Heart right ventricle (tissue), 16 donors: ENCODE results near the gene ZFP90. TPM values are rescaled to one million over a fixed set of nuclear protein-coding genes. Genes with fewer than 3 reads are reported as not detected.

Source experiments
- ATAC-seq, 8 donors: fragments of 200-7000 bp; cut with Tn5 transposase; one replicate each; pipeline ENCODE4 v1.9.1; 2020; ENCODE audit warnings: mild to moderate bottlenecking in 8 of 8, moderate library complexity in 8 of 8, moderate number of reproducible peaks in 1 of 8
- DNase-seq, 2 donors: peaks; one replicate each; pipeline ENCODE4 v3.0.0-alpha.2; 2020
- H3K27ac ChIP-seq, 10 donors: fragments of 200-600 bp; sonication (generic) in 2 of 10; one replicate each; pipeline versions ENCODE4 v1.5.0 to v1.8.0; 2020 to 2022; ENCODE audit warnings: mild to moderate bottlenecking in 3 of 10
- H3K27me3 ChIP-seq, 7 donors: fragments of 200-600 bp; one replicate each; pipeline ENCODE4 v1.8.0; 2021 to 2022; ENCODE audit warnings: mild to moderate bottlenecking in 2 of 7
- H3K36me3 ChIP-seq, 9 donors: fragments of 200-600 bp; sonication (generic) in 1 of 9; one replicate each; pipeline versions ENCODE4 v1.5.0 to v1.8.0; 2020 to 2022; ENCODE audit warnings: mild to moderate bottlenecking in 2 of 9
- H3K4me1 ChIP-seq, 9 donors: fragments of 200-600 bp; sonication (generic) in 1 of 9; one replicate each; pipeline versions ENCODE4 v1.5.0 to v1.8.0; 2020 to 2022; ENCODE audit warnings: mild to moderate bottlenecking in 4 of 9
- H3K4me3 ChIP-seq, 10 donors: fragments of 200-600 bp; sonication (generic) in 2 of 10; one replicate each; pipeline versions ENCODE4 v1.5.0 to v1.8.0; 2020 to 2022; ENCODE audit warnings: mild to moderate bottlenecking in 7 of 10, moderate library complexity in 2 of 10
- H3K9me3 ChIP-seq, 11 donors: fragments of 200-600 bp in 10 of 11; sonication (generic) in 2 of 11; one replicate each; pipeline versions ENCODE4 v1.5.0 to v1.8.0; 2013 to 2022; ENCODE audit warnings: mild to moderate bottlenecking in 2 of 11, control low read depth in 1 of 11, moderate library complexity in 1 of 11
- CTCF ChIP-seq, 9 donors: fragments of 200-600 bp; sonication (generic) in 2 of 9; IDR thresholded peaks; one replicate each; pipeline versions ENCODE4 v1.5.0 to v1.8.0; 2021 to 2022; ENCODE audit warnings: antibody characterized with exemption in 9 of 9, mild to moderate bottlenecking in 5 of 9, moderate library complexity in 1 of 9
- WGBS, 2 donors: extraction: QIAGEN DNeasy Blood & Tissue Kit; methylation state at CpG; one replicate each; pipeline ENCODE4 v1.1.7; 2013; ENCODE audit warnings: inconsistent platforms in 1 of 2; 5-methylcytosine and 5-hydroxymethylcytosine counted together
- intact Hi-C, 10 donors: fragments of 100-400 bp; cut with DNase I; formaldehyde crosslinking; loops; one replicate each; pipeline versions ENCODE4 v1.11.1 to v1.14.2; 2022
- polyA plus RNA-seq, 2 donors: library from polyadenylated mRNA; stranded (reverse); fragments of 200-250 nt; gene quantifications; one replicate each; pipeline ENCODE4 v1.2.3, GENCODE V29; 2013
- total RNA-seq, 10 donors: library from RNA; stranded (reverse); fragmentation: NEBNext Ultra II Directional in 3 of 10; extraction: Animal tissue kit (Norgen Biotek cat#: 25700) in 3 of 10; gene quantifications; one replicate each; pipeline versions ENCODE4 v1.2.1 to v1.2.4, GENCODE V29; 2021 to 2023
- donor health status: Arrhythmogenic right ventricular cardiomyopathy.
- donor health status: ischemic (EF 13 %, LVEDD 7.1; RV severe dilation, severe dysfunction).
- donor health status: healthy with polysubstance abuse.
- donor health status: DM: no; HTN: yes; CAD: no.
- donor health status: DM: no; HTN: no; CAD: no.
- donor health status: ischemic (EF 25% LVEDD 6.9; RV normal size, moderate dysfunction).
- donor health status: ischemic (EF 25% LVEDD 5.7; RV mildly dilated, moderate dysfunction).
- donor health status: healthy.
- donor health status: DM: yes; HTN: yes; CAD: no.
- donor health status: Ischemic cardiomyopathy.
- donor health status: ischemic (EF 35%, LVEDD 5.7; RV mildly dilated, moderate dysfunction).
- donor health status: nonischemic (EF 11% LVEDD 7.7; RV severe dilation, severe dysfunction).
- donor health status: DM: yes; HTN: yes; CAD: no.
- donor health status: PGD.
- donor health status: ischemic (EF 29% LVEDD 5.4; RV normal size, mild dysfunction).
- donor health status: nonischemic (EF 23%, LVEDD 6.1; RV moderate dilation, normal function).

ZFP90 gene
- total and polyA plus RNA-seq, 12 donors: 5.0 to 15.6 (median 11.9) TPM

- WGBS, 2 donors: 68% methylated on average over 10 of the region's 10 CpGs
- Histone ChIP-seq H3K27me3 (peaks cover 0 to 28% (median 0%) of the 10 kb centered on the region in 7 donors), H3K9me3 (no peaks in the 10 kb centered on the region), H3K27ac (no peak overlapping the region), H3K4me1 (peaks cover 0 to 9% (median 8%) of the 10 kb centered on the region in 9 donors), H3K36me3 (no peaks in the 10 kb centered on the region), H3K4me3 (no peak overlapping the region)
- ATAC-seq: no peak
- intact Hi-C loops: loop anchor here in 6 of 10 donors (5.0 to 10.0 kb wide), 5 partner anchors 59 to 142 kb away; partner anchors contain the start of gene SMPD3 (in 1 of the 6)
- no peak for DNase-seq
- TF ChIP-seq CTCF (IDR thresholded peaks at IDR 0.05): no peak
These were observed 32.6 kb upstream of the ZFP90 start for GRCh38 chr16:68506331-68507053.

- no peaks in the 10 kb centered on the region for H3K36me3 ChIP-seq
- intact Hi-C loops: loop anchor here in 7 of 10 donors (2.0 to 10.0 kb wide), 6 partner anchors 61 to 143 kb away; partner anchors contain the start of gene SMPD3 (in 1 of the 7)
- peaks cover 0 to 9% (median 8%) of the 10 kb centered on the region in 9 donors for H3K4me1 ChIP-seq
- 74 to 78% methylated on average over 8 of the region's 8 CpGs for WGBS, 2 donors
- no peak for ATAC-seq
- H3K27ac ChIP-seq: no peak overlapping the region
- peaks cover 0 to 28% (median 0%) of the 10 kb centered on the region in 7 donors for H3K27me3 ChIP-seq
- TF ChIP-seq CTCF (IDR thresholded peaks at IDR 0.05): no peak
- H3K9me3 ChIP-seq: no peaks in the 10 kb centered on the region
- H3K4me3 ChIP-seq: no peak overlapping the region
- DNase-seq: no peak
These were observed 31.1 kb upstream of the ZFP90 start for GRCh38 chr16:68508013-68508412.

- H3K9me3 ChIP-seq: no peaks in the 10 kb centered on the region
- no peak for TF ChIP-seq CTCF (IDR thresholded peaks at IDR 0.05)
- peaks cover 0 to 28% (median 0%) of the 10 kb centered on the region in 7 donors for H3K27me3 ChIP-seq
- no peaks in the 10 kb centered on the region for H3K36me3 ChIP-seq
- intact Hi-C loops: loop anchor here in 7 of 10 donors (2.0 to 10.0 kb wide), 6 partner anchors 61 to 144 kb away; partner anchors contain the start of gene SMPD3 (in 1 of the 7)
- H3K4me3 ChIP-seq: no peak overlapping the region
- no peak overlapping the region for H3K27ac ChIP-seq
- H3K4me1 ChIP-seq: peaks cover 0 to 9% (median 8%) of the 10 kb centered on the region in 9 donors
- 66 to 79% methylated on average over 7 of the region's 7 CpGs for WGBS, 2 donors
- DNase-seq: no peak
- no peak for ATAC-seq
These were observed 30.4 kb upstream of the ZFP90 start for GRCh38 chr16:68508641-68509240.

- no peaks in the 10 kb centered on the region for H3K36me3 ChIP-seq
- WGBS, 2 donors: 86 to 88% methylated on average over 6 of the region's 6 CpGs
- H3K4me1 ChIP-seq: peaks cover 0 to 9% (median 8%) of the 10 kb centered on the region in 9 donors
- no peak for TF ChIP-seq CTCF (IDR thresholded peaks at IDR 0.05)
- H3K27me3 ChIP-seq: peaks cover 0 to 28% (median 0%) of the 10 kb centered on the region in 7 donors
- no peak overlapping the region for H3K4me3 ChIP-seq
- no peak for DNase-seq
- intact Hi-C loops: loop anchor here in 7 of 10 donors (2.0 to 10.0 kb wide), 6 partner anchors 62 to 145 kb away; partner anchors contain the start of gene SMPD3 (in 1 of the 7)
- no peaks in the 10 kb centered on the region for H3K9me3 ChIP-seq
- no peak overlapping the region for H3K27ac ChIP-seq
- no peak for ATAC-seq
These were observed 29.7 kb upstream of the ZFP90 start for GRCh38 chr16:68509381-68509780.
